HCT116 (cell line): Measurements from ENCODE around the gene FADS1. TPM values are rescaled to one million over a fixed set of nuclear protein-coding genes. Genes with fewer than 3 reads are reported as not detected.

Experiments
- ATAC-seq: fragments of 200-7000 bp; cut with Tn5 transposase; 2 replicates; pipeline ENCODE4 v1.9.1; 2020; ENCODE audit warnings: mild to moderate bottlenecking, moderate library complexity
- BruUV-seq: library from RNA; stranded (reverse); fragments of 400-500 nt; replicated peaks from 2 replicates; lab custom pipeline; 2021; lab: Mats Ljungman, UMichigan
- CTCF ChIA-PET: fragments of 300-600 bp; sonication (Branson Sonifier 250); formaldehyde crosslinking; loops from one replicate; lab custom pipeline; 2021; ENCODE audit warnings: antibody characterized with exemption; lab: Charles Lee
- POLR2A ChIA-PET: fragments of 300-600, 350-600 bp; sonication (Branson Sonifier 250); formaldehyde crosslinking; loops from one replicate; lab custom pipeline; 2021; ENCODE audit warnings: antibody characterized with exemption; lab: Charles Lee
- RAD21 ChIA-PET, 2 experiments: fragments of 300-600 bp; sonication (Branson Sonifier 250); formaldehyde crosslinking; loops; one replicate each; lab custom pipeline; 2023; ENCODE audit warnings: low total read pairs in 2 of 2; ENCODE audit not compliant: uncharacterized antibody in 2 of 2, unreplicated experiment in 2 of 2, low non-redundant PET in 1 of 2; lab: Charles Lee
- DNase-seq: peaks from one replicate; pipeline ENCODE4 v3.0.0-alpha.2; 2010; ENCODE audit warnings: low read depth, low spot score
- H2AFZ ChIP-seq: fragments of 200-600 bp; shearing (Covaris generic), sonication (generic); 2 replicates; pipeline ENCODE4 v1.6.1; 2017; ENCODE audit warnings: low read depth, mixed run types, mixed read lengths, antibody characterized with exemption, low read length; ENCODE audit not compliant: poor library complexity, severe bottlenecking
- H3K27ac ChIP-seq: 2 replicates; pipeline ENCODE4 v1.5.1; 2012; ENCODE audit warnings: low read depth, low read length
- H3K27me3 ChIP-seq: fragments of 200-600 bp; sonication (generic); 2 replicates; pipeline ENCODE4 v1.6.1; 2016; ENCODE audit warnings: mixed run types, low read length, mixed read lengths; ENCODE audit not compliant: insufficient read depth
- H3K36me3 ChIP-seq, 2 experiments: fragments of 200-500 bp in 1 of 2; fragments of 200-600 bp in 1 of 2; sonication (Bioruptor generic) in 1 of 2; sonication (generic) in 1 of 2; 2 replicates each; pipeline versions ENCODE4 v1.5.1 to v1.6.1; 2014 to 2016; ENCODE audit warnings: low read length in 2 of 2, inconsistent platforms in 1 of 2, mixed read lengths in 1 of 2, mixed run types in 1 of 2; ENCODE audit not compliant: insufficient read depth in 2 of 2, control insufficient read depth in 1 of 2
- H3K4me1 ChIP-seq, 2 experiments: fragments of 200-600 bp in 1 of 2; sonication (generic) in 1 of 2; 2 replicates each; pipeline versions ENCODE4 v1.5.1 to v1.6.1; 2012 to 2017; ENCODE audit warnings: low read length in 2 of 2, inconsistent platforms in 1 of 2, mild to moderate bottlenecking in 1 of 2, mixed read lengths in 1 of 2, mixed run types in 1 of 2, moderate library complexity in 1 of 2; ENCODE audit not compliant: insufficient read depth in 2 of 2, control insufficient read depth in 1 of 2
- H3K4me2 ChIP-seq: fragments of 200-600 bp; sonication (generic); 2 replicates; pipeline ENCODE4 v1.6.1; 2017; ENCODE audit warnings: mixed run types, low read length, mixed read lengths
- H3K4me3 ChIP-seq, 2 experiments: fragments of 200-600 bp in 1 of 2; sonication (generic) in 1 of 2; replicated peaks in 1 of 2; 2 replicates each; pipeline ENCODE4 v1.5.1; 2011 to 2016; ENCODE audit warnings: low read length in 2 of 2, control low read depth in 1 of 2, low read depth in 1 of 2, mild to moderate bottlenecking in 1 of 2, mixed read lengths in 1 of 2, mixed run types in 1 of 2
- H3K79me2 ChIP-seq: fragments of 200-600 bp; sonication (generic); 2 replicates; pipeline ENCODE4 v1.6.1; 2017; ENCODE audit warnings: mild to moderate bottlenecking, mixed run types, low read length, moderate library complexity, mixed read lengths; ENCODE audit not compliant: insufficient read depth
- H3K9ac ChIP-seq: fragments of 200-600 bp; sonication (generic); 2 replicates; pipeline ENCODE4 v1.6.1; 2016; ENCODE audit warnings: low read length, mixed read lengths
- H3K9me2 ChIP-seq: fragments of 200-600 bp; sonication (generic), shearing (Covaris generic); 2 replicates; pipeline ENCODE4 v1.6.1; 2017; ENCODE audit warnings: mixed run types, mild to moderate bottlenecking, moderate library complexity; ENCODE audit not compliant: insufficient read depth
- H3K9me3 ChIP-seq, 2 experiments: fragments of 200-500 bp in 1 of 2; fragments of 200-600 bp in 1 of 2; sonication (Bioruptor generic) in 1 of 2; sonication (generic) in 1 of 2; 2 replicates each; pipeline ENCODE4 v1.6.1; 2014 to 2017; ENCODE audit warnings: low read length in 2 of 2, mixed read lengths in 2 of 2, inconsistent platforms in 1 of 2, low read depth in 1 of 2, mild to moderate bottlenecking in 1 of 2, mixed run types in 1 of 2, moderate library complexity in 1 of 2; ENCODE audit not compliant: control insufficient read depth in 1 of 2, insufficient read depth in 1 of 2
- H4K20me1 ChIP-seq: fragments of 200-600 bp; sonication (generic), shearing (Covaris generic); 2 replicates; pipeline ENCODE4 v1.6.1; 2017; ENCODE audit warnings: mixed run types, mild to moderate bottlenecking, moderate library complexity; ENCODE audit not compliant: insufficient read depth
- ATF3 ChIP-seq: IDR thresholded peaks from 2 replicates; pipeline ENCODE4 v1.6.1; 2012
- CEBPB ChIP-seq: IDR thresholded peaks from 2 replicates; pipeline ENCODE4 v1.6.1; 2012; ENCODE audit warnings: low read depth
- CTCF ChIP-seq, 3 experiments: fragments of 200-600 bp in 1 of 3; sonication (generic) in 1 of 3; IDR thresholded peaks in 2 of 3; conservative IDR thresholded peaks in 1 of 3; 2 replicates each; pipeline ENCODE4 v1.5.1; 2012 to 2017; ENCODE audit warnings: low read depth in 2 of 3, low read length in 2 of 3, antibody characterized with exemption in 1 of 3, borderline replicate concordance in 1 of 3, control low read depth in 1 of 3, mild to moderate bottlenecking in 1 of 3, mixed read lengths in 1 of 3, mixed run types in 1 of 3, moderate library complexity in 1 of 3; ENCODE audit not compliant: insufficient read depth in 1 of 3
- EGR1 ChIP-seq: IDR thresholded peaks from 2 replicates; pipeline ENCODE4 v1.6.1; 2012; ENCODE audit warnings: low read depth
- ELF1 ChIP-seq: IDR thresholded peaks from 2 replicates; pipeline ENCODE4 v1.6.1; 2012; ENCODE audit warnings: low read depth, borderline replicate concordance
- JUND ChIP-seq: IDR thresholded peaks from 2 replicates; pipeline ENCODE4 v1.6.1; 2012
- MAX ChIP-seq: IDR thresholded peaks from 2 replicates; pipeline ENCODE4 v1.6.1; 2012
- POLR2AphosphoS5 ChIP-seq: IDR thresholded peaks from 2 replicates; pipeline ENCODE4 v1.6.1; 2011; ENCODE audit warnings: mild to moderate bottlenecking, low read depth, low read length, moderate library complexity
- RAD21 ChIP-seq: IDR thresholded peaks from 2 replicates; pipeline ENCODE4 v1.6.1; 2012; ENCODE audit warnings: low read depth, mild to moderate bottlenecking
- SIN3A ChIP-seq: IDR thresholded peaks from 2 replicates; pipeline ENCODE4 v1.6.1; 2012; ENCODE audit warnings: low read depth
- ZBTB33 ChIP-seq: IDR thresholded peaks from 2 replicates; pipeline ENCODE4 v1.6.1; 2011; ENCODE audit warnings: mild to moderate bottlenecking, low read length, moderate library complexity; ENCODE audit not compliant: insufficient replicate concordance; ENCODE audit errors: extremely low read depth
- ZFX ChIP-seq: fragments of 450-650 bp; IDR thresholded peaks from 2 replicates; pipeline ENCODE4 v1.6.1; 2017
- intact Hi-C: fragments of 100-400 bp; cut with micrococcal nuclease; formaldehyde crosslinking; loops from 2 replicates; pipeline ENCODE4 v1.10.0; 2022
- total RNA-seq: library from RNA; stranded (reverse); gene quantifications from one replicate; pipeline ENCODE4 v1.2.1, GENCODE V29; 2021; ENCODE audit not compliant: unreplicated experiment

Gene FADS1
- total RNA-seq, 1 experiment from 2014 or later, result 56.6 TPM

- Histone ChIP-seq H3K4me2 (peak overlapping the region; percentile 90), H3K79me2 (peaks cover 65% of the 10 kb centered on the region), H3K4me3 (peak overlapping the region; percentile 96 to 100), H3K36me3 (peaks cover 24 to 52% of the 10 kb centered on the region in 2 experiments; a peak in 3 of 4 replicates), H2AFZ (no peak overlapping the region), H3K27me3 (no peaks in the 10 kb centered on the region)
- intact Hi-C loops, result no loop called here
- RAD21 ChIA-PET, result interaction anchor here in 1 of 2 experiments (1.5 kb wide), 1 partner anchor 316 kb away, joined by 3 read pairs; no protein-coding TSS in a partner anchor
- 0 out of 2 replicates have a peak, but pooled peaks have one; percentile 5 for TF ChIP-seq SIN3A
- no peak for TF ChIP-seq ELF1
- no peak for TF ChIP-seq MAX
- TF ChIP-seq CEBPB, result no peak
- TF ChIP-seq EGR1, result no peak
- TF ChIP-seq, all 23 proteins: peak for 1
- ATAC-seq (peak; percentile 46), DNase-seq (peak; percentile 63)
- no peaks in the 10 kb centered on the region for H3K9me2 ChIP-seq
- BruUV-seq, result TSS peak; percentile 83
- ChIA-PET POLR2A (interaction anchor here (0.6 to 2.8 kb wide), 6 partner anchors 9 to 39 kb away, joined by 3 to 14 read pairs (median 3); no protein-coding TSS in a partner anchor), CTCF (interaction anchor here (1.0 to 2.4 kb wide), 4 partner anchors 11 to 316 kb away, joined by 3 to 9 read pairs (median 4); no protein-coding TSS in a partner anchor)
- peak overlapping the region; percentile 94 for H3K27ac ChIP-seq
- H3K9ac ChIP-seq, result peak overlapping the region; percentile 99
- peaks cover under 1% of the 10 kb centered on the region; the same call in 1 of the 2 replicates for H4K20me1 ChIP-seq
- peaks cover 4 to 16% of the 10 kb centered on the region in 2 experiments; a peak in 2 of 4 replicates for H3K4me1 ChIP-seq
- no peaks in the 10 kb centered on the region for H3K9me3 ChIP-seq
Measured at GRCh38 chr11:61791737-61792309, 25.0 kb downstream of the FADS1 start.

- peak; percentile 51 for ATAC-seq
- CTCF ChIA-PET, result interaction anchor here (0.7 to 1.9 kb wide), 10 partner anchors 9 to 54 kb away, joined by 3 to 20 read pairs (median 4); partner anchors contain the start of gene FADS1
Measured at GRCh38 chr11:61787928-61788491, 28.8 kb downstream of the FADS1 start.

More at GRCh38 chr11:61787928-61788491, 28.8 kb downstream of the FADS1 start:
- Histone ChIP-seq H3K27me3 (no peaks in the 10 kb centered on the region), H3K9ac (no peak overlapping the region), H3K27ac (no peak overlapping the region), H3K36me3 (peaks cover 18 to 41% of the 10 kb centered on the region in 2 experiments; a peak in 3 of 4 replicates), H3K4me1 (peaks cover 2 to 6% of the 10 kb centered on the region in 2 experiments; a peak in 2 of 4 replicates), H3K4me2 (no peak overlapping the region), H4K20me1 (no peaks in the 10 kb centered on the region), H3K4me3 (no peak overlapping the region), H3K9me3 (no peaks in the 10 kb centered on the region), H3K9me2 (no peaks in the 10 kb centered on the region), H3K79me2 (peaks cover 28% of the 10 kb centered on the region), H2AFZ (no peak overlapping the region)
- POLR2A ChIA-PET, result interaction anchor here (0.6 to 1.3 kb wide), 3 partner anchors 27 to 179 kb away, joined by 4 to 5 read pairs (median 5); partner anchors contain the start of gene FTH1
- TF ChIP-seq ATF3, result no peak
- TF ChIP-seq ZBTB33, result no peak
- TF ChIP-seq RAD21, result peak; percentile 74
- peak; percentile 48; the same call in 1 of the 2 replicates for TF ChIP-seq POLR2AphosphoS5
- TF ChIP-seq ZFX, result no peak
- no peak for TF ChIP-seq JUND
- peak; percentile 77 to 97 (median 82) for TF ChIP-seq CTCF (IDR thresholded peaks at IDR 0.05 in 2 of 3, conservative IDR thresholded peaks at IDR 0.05 in 1 of 3; ENCODE audit: borderline replicate concordance in 1 of 3, insufficient read depth in 1 of 3, low read depth in 2 of 3, low read length in 2 of 3)
- no TSS peak for BruUV-seq
- intact Hi-C loops, result loop anchor here (2.0 kb wide), 1 partner anchor 41 kb away; no protein-coding TSS in a partner anchor
- peak; percentile 48 for DNase-seq
- RAD21 ChIA-PET, result interaction anchor here (0.6 to 1.4 kb wide), 4 partner anchors 40 to 320 kb away, joined by 3 to 5 read pairs (median 4); no protein-coding TSS in a partner anchor
